ENCODE data around the gene GCK.

- TF ChIP-seq CTCF (IDR thresholded peaks at IDR 0.05; ENCODE audit: borderline replicate concordance, extremely low read depth, low read length, poor library complexity, severe bottlenecking) (no peak), EZH2 (IDR thresholded peaks at IDR 0.05; ENCODE audit: borderline replicate concordance, low read depth, low read length, severe bottlenecking) (no peak)
Measured at GRCh38 chr7:44212581-44213184, 23.4 kb upstream of the GCK start.

Data from DND-41 (cell line).